GDM1 (cell line): Measurements from ENCODE around the gene FAM120B.
"Not testable (repeated sequence)": the region's sequence is repeated elsewhere in the genome, so short reads cannot be mapped to it uniquely, and the experiment has no call there.

ENCODE experiments used
- DNase-seq: peaks from one replicate; lab custom pipeline; 2025; lab: John Stamatoyannopoulos, UW

FAM120B gene

GRCh38 chr6:170306324-170307079 lies at the start of gene FAM120B:
TSS of gene FAM120B (plus strand) at chr6:170306758. CDS start at chr6:170317391, 10,633 bp downstream.
- DNase-seq = peak; percentile 93

GRCh38 chr6:170257376-170257775 lies 49.2 kb upstream of the FAM120B start:
- DNase-seq = no peak

- DNase-seq = no peak
These were observed 48.2 kb upstream of the FAM120B start for GRCh38 chr6:170258407-170258806.

- DNase-seq = no peak
These were observed 47.3 kb upstream of the FAM120B start for GRCh38 chr6:170259278-170259677.

- no peak for DNase-seq
These were observed 45.9 kb upstream of the FAM120B start for GRCh38 chr6:170260686-170261085.

- DNase-seq = no peak
These were observed 44.7 kb upstream of the FAM120B start for GRCh38 chr6:170261643-170262488.

- DNase-seq = no peak
These were observed 44.0 kb upstream of the FAM120B start for GRCh38 chr6:170262489-170263088.

GRCh38 chr6:170263410-170263809 lies 43.1 kb upstream of the FAM120B start:
- no peak for DNase-seq

- no peak for DNase-seq
These were observed 42.5 kb upstream of the FAM120B start for GRCh38 chr6:170264086-170264485.

GRCh38 chr6:170264644-170265043 lies 41.9 kb upstream of the FAM120B start:
- DNase-seq = not testable (repeated sequence)

GRCh38 chr6:170265655-170266054 lies 40.9 kb upstream of the FAM120B start:
- no peak for DNase-seq

- DNase-seq = no peak
These were observed 40.3 kb upstream of the FAM120B start for GRCh38 chr6:170266061-170266825.

GRCh38 chr6:170267688-170268087 lies 38.9 kb upstream of the FAM120B start:
- DNase-seq = no peak

- no peak for DNase-seq
These were observed 38.1 kb upstream of the FAM120B start for GRCh38 chr6:170268216-170269129.

- DNase-seq = no peak
These were observed 37.3 kb upstream of the FAM120B start for GRCh38 chr6:170269151-170269845.

GRCh38 chr6:170269846-170270541 lies 36.6 kb upstream of the FAM120B start:
- DNase-seq = no peak

- no peak for DNase-seq
These were observed 35.5 kb upstream of the FAM120B start for GRCh38 chr6:170270984-170271593.

GRCh38 chr6:170271771-170272314 lies 34.7 kb upstream of the FAM120B start:
- peak; percentile 74 for DNase-seq
